Coronary artery (tissue), 2 donors: ENCODE data around the gene SCP2D1.

ENCODE experiments used
- DNase-seq: peaks from one replicate; pipeline ENCODE4 v3.0.0-alpha.2; 2017; ENCODE audit warnings: low spot score
- H3K27ac ChIP-seq, 2 donors: fragments of 200-600 bp; sonication (generic); one replicate each; pipeline ENCODE4 v1.5.1; 2016 to 2019
- H3K4me3 ChIP-seq: fragments of 200-600 bp; sonication (generic); 2 replicates; pipeline ENCODE4 v1.5.1; 2016; ENCODE audit warnings: mild to moderate bottlenecking, moderate library complexity
- TF ChIP-seq, protein P1 (sequence below): fragments of 200-600 bp; sonication (generic); IDR thresholded peaks from one replicate; pipeline ENCODE4 v1.5.1; 2019; ENCODE audit warnings: antibody characterized with exemption

SCP2D1 gene

DNA sequence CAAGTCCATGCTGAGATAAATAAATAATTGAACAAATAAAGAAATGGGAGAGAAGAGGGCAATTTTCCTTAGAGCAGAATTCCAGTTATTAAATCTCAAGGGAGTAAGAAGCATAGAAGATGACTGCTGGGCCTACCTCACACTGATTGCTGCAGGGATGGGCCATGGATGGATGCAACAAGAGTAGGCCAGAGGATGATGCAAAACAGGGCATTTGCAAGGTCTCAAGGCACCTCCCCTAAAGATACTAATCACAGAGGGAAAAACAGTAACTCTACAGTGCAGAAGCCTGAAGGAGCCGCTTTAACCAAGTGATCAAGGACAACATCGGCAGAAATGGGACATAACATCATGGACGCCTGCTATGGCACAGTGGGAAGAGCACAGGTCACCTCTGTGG is 1.7 kb upstream of the SCP2D1 start:
- no peak for DNase-seq
- TF ChIP-seq, protein P1, sequence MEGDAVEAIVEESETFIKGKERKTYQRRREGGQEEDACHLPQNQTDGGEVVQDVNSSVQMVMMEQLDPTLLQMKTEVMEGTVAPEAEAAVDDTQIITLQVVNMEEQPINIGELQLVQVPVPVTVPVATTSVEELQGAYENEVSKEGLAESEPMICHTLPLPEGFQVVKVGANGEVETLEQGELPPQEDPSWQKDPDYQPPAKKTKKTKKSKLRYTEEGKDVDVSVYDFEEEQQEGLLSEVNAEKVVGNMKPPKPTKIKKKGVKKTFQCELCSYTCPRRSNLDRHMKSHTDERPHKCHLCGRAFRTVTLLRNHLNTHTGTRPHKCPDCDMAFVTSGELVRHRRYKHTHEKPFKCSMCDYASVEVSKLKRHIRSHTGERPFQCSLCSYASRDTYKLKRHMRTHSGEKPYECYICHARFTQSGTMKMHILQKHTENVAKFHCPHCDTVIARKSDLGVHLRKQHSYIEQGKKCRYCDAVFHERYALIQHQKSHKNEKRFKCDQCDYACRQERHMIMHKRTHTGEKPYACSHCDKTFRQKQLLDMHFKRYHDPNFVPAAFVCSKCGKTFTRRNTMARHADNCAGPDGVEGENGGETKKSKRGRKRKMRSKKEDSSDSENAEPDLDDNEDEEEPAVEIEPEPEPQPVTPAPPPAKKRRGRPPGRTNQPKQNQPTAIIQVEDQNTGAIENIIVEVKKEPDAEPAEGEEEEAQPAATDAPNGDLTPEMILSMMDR, result no peak
- H3K4me3 ChIP-seq, result no peak overlapping the region

DNA sequence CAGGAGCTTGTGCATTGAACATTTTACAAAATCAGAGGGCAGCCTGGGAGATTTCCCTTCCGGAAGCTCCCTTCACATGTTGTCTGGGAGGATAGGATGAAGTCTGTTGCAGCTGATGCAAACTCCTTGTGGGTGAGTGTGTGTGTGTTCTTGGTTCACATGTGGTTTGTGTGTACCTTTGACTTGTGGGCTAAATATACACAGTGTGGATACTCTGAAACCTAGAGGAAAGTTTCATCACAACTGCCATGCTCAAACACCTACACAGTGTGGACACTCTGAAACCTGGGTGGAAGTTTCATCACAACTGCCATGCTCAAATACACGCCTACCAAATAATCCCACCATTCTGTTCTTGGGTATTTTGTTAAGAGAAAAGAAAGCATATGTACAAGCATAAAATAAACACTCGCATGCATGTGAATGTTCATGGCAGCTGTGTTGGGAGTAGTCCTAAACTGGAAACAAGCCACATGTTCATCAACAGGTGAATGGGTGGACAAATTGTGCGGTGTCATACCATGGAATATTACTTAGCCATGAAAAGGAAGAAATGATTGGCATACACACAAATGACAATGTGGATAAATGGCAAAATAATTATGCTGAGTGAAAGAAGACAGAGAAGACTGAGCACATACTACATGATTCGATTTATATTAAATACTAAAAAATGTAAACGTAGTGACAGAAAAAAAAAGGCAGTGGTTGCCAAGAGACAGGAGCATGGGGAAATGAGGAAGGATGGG is 1.8 kb downstream of the SCP2D1 start:
- TF ChIP-seq, protein P1, result no peak
- no peak overlapping the region for H3K27ac ChIP-seq
- no peak for DNase-seq
- H3K4me3 ChIP-seq, result no peak overlapping the region

More for the DNA sequence above, 1.7 kb upstream of the SCP2D1 start:
- no peak overlapping the region for H3K27ac ChIP-seq

DNA sequence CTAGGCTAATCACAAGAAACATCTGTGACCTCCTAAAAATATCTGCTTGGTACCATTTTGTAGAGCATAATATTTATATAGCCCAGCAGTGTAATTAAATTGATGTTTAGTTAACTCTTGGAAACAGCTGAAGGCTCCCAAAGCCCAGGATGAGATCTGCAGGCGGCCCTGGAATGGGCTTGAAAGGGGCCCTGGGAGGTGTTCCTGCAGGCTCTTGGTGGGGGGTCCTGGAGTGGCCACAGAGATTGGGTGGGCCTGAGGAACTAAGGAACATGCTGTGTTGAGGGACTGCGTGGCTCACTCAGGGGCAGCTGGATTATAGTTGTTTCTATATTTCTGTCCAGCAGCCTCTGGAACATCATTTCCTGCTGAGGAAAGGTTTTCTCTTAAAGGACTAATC is 9.2 kb downstream of the SCP2D1 start:
- TF ChIP-seq, protein P1, result no peak
- no peak overlapping the region for H3K27ac ChIP-seq
- H3K4me3 ChIP-seq, result no peak overlapping the region
- DNase-seq, result no peak

DNA sequence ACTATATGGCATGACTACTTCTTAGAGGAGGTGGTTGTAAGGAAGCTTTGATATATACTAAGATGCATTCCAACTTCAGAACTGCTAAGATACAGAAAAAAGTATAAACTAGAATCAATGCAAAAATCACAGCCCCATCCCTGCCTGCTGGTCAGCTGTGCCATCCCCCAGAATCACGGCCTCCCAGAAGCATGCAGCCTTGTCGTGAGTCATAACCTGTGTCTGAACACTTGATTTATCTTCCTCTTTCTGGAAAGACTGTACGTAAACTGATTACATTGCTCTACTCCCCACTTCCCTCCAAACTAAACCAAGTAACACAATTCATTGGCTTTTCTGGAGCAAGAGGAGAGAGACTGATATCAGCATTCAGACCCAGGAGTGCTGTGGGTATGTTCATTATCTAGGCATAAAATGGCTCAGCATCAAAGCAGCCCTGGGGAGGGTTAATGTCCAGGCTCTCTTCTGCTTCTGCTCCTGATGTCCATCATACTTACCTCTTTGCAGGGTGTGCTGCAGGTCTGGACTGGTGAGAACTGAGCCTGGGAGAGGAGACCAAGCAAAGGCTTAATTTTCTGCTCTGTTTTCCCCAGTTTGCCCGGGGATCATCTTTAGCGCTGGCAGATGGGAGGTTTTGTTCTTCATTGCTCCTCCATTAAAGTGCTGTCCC is 18.4 kb downstream of the SCP2D1 start:
- no peak overlapping the region for H3K27ac ChIP-seq
- TF ChIP-seq, protein P1, result no peak

DNA sequence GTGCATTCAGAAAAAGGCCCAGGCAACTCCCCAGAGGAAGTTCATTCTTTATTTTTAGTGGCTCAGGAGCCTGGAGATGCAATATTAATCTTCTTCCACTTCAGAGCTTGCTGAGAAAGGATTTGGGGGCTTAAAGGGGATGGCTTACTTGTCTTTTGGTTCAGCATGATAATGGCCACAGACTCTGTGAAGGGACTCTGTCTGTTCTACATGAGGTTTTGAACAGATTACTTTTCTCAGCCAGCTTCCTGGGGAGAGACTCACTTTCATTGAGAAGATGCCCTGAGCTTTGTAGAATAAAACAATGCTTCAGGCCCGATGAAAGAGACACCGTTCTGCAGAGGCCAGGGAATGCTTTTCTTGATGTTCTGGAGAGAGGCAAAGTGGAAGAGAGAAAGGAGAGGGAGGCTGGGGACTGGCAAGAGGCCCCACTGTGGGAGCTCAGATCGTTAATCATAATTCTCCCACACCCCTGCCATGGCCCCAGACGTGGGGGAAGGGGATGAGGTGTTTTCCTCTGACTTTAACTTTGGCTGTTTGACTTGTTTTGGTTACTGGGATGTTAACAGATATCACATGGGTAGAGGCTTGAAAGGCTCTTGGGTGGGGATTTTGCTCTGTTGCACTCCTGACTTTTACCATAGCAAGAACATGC is 19.1 kb downstream of the SCP2D1 start:
- no peak overlapping the region for H3K4me3 ChIP-seq
- TF ChIP-seq, protein P1, result no peak
- no peak overlapping the region for H3K27ac ChIP-seq
- no peak for DNase-seq

More for the DNA sequence above, 18.4 kb downstream of the SCP2D1 start:
- H3K4me3 ChIP-seq, result no peak overlapping the region
- no peak for DNase-seq

DNA sequence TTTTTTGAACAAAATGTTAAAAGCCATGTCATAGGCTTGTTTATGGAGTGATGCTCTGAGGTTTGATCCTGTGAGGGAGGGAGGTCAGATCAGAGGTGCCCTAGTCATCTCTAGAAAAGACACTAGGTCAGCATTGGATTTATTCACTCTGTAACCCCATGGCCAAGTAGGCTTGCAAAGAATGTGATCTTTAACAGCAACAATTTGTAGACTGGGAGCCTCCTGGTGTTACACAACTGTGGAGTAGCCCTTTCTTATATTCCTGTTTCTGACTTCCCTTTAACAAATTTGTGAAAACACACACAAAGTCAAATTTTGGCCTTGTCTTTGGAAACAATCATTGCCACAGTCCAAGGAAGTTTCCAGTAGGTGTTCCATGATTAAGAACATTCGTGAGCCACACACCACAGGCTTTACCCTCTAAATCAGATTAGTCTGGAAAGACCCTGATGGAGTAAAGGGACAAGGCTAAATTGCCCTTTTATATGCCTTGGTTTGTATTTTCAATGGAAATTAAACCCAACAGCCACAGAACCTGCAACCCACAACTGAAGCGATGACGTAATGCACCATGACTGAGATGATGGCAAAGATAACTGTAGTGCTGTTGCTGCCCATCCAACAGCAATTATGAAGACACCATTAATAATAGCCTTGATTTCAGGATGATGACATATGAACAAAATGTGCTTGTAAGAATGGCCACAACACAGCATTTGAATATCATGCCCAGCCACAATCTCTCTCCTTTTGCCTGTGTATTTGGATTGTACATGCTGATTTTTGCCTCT is 22.1 kb downstream of the SCP2D1 start:
- no peak overlapping the region for H3K4me3 ChIP-seq
- no peak overlapping the region for H3K27ac ChIP-seq
- DNase-seq, result no peak
- TF ChIP-seq, protein P1, result no peak
